Ramos (cell line): ENCODE results near the gene NCEH1.

Experiments used
- in situ Hi-C: fragments of 300-500 bp; cut with MboI; formaldehyde crosslinking; loops from one replicate; pipeline ENCODE4 v1.14.3; 2022; ENCODE audit warnings: low sequenced_read_pairs; ENCODE audit not compliant: unreplicated experiment

NCEH1 gene

GRCh38 chr3:172649987-172650386 is 60.9 kb downstream of the NCEH1 start:
- in situ Hi-C loops: no loop called here

DNA sequence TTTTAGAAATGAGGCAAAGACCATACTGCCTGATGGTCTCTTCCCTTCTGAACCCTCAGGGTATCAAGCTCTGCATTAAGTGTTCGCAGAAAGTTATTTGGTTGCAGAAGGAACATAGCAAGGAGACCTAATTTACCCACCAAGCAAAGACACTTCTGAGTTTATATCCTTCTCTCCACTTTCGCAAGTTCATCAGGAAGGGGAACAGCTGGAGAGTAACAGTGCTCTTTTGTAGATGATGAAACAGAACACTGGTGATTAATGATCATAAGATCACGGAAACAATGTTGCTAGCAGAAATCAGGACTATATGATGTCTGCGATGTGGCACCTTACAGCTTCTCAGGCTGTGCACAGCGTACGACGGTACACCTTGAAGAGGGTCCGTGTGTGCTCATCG is 62.1 kb downstream of the NCEH1 start:
- in situ Hi-C loops: no loop called here

- in situ Hi-C loops: no loop called here
Measured at GRCh38 chr3:172647823-172648222, 63.0 kb downstream of the NCEH1 start.

DNA sequence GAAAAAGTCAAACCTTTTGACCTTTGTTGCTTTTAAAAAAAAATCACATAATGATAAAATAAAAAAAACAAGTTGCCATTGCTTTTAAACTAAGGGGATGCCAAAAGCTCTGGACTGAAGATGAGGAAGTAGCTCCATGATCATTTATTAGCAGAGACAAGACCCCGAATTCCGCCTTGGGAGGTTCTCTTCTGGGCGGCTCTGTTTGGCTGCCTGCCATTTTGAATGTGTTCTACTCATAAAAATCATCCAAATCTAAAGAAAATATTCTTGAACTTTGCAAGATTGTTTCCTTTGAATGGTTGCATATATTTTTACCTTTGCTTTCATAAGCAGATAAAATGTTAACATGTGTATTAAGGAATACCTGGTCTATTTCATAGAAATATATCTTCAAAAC is 63.8 kb downstream of the NCEH1 start:
- in situ Hi-C loops: no loop called here

GRCh38 chr3:172646439-172647015 is 64.3 kb downstream of the NCEH1 start:
- in situ Hi-C loops: no loop called here

- in situ Hi-C loops: no loop called here
Measured at GRCh38 chr3:172644258-172644657, 66.6 kb downstream of the NCEH1 start.

GRCh38 chr3:172643506-172644179 is 67.2 kb downstream of the NCEH1 start:
- in situ Hi-C loops: no loop called here

GRCh38 chr3:172641291-172641690 is 69.6 kb downstream of the NCEH1 start:
- in situ Hi-C loops: no loop called here

GRCh38 chr3:172640751-172641150 is 70.1 kb downstream of the NCEH1 start:
- in situ Hi-C loops: no loop called here

GRCh38 chr3:172635588-172635987 is 75.3 kb downstream of the NCEH1 start:
- in situ Hi-C loops: no loop called here

DNA sequence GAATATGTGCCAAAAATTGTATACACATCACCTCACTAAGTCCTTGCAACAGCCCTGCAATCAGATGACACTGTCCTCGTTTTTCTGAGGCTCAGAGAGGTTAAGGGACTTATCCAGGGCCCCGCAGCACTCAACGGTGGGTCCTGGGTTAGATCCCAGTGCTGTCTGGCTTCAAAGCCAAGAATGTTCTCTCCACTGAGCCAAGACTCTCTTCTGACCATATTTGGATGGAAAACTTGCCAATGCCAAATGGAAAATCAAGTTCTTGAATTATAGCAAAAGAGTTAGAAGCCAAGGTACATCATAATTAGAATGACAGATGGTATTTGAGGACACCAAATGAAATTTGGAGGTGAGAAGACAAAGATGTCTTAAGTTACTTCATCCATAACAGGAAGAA is 75.9 kb downstream of the NCEH1 start:
- in situ Hi-C loops: no loop called here

DNA sequence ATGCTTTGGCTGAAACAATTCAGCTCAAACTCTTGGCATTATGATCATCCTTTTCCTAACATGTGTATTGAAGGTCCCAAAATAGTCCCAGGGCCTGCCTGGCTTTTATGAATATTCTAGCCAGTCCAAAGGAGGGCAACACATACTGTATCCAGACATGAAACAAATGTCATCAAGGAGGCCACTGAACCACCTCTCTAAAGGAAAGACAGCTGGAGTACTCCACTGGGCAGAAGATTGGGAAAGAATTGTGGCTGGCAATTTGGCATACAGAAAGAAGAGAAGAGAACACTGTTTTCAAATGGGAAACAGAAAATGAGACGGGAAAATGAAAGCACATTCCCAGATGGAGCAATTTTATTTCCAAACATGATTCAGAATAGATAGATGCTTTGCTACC is 80.6 kb downstream of the NCEH1 start:
- in situ Hi-C loops: no loop called here

GRCh38 chr3:172629470-172629869 is 81.4 kb downstream of the NCEH1 start:
- in situ Hi-C loops: no loop called here

DNA sequence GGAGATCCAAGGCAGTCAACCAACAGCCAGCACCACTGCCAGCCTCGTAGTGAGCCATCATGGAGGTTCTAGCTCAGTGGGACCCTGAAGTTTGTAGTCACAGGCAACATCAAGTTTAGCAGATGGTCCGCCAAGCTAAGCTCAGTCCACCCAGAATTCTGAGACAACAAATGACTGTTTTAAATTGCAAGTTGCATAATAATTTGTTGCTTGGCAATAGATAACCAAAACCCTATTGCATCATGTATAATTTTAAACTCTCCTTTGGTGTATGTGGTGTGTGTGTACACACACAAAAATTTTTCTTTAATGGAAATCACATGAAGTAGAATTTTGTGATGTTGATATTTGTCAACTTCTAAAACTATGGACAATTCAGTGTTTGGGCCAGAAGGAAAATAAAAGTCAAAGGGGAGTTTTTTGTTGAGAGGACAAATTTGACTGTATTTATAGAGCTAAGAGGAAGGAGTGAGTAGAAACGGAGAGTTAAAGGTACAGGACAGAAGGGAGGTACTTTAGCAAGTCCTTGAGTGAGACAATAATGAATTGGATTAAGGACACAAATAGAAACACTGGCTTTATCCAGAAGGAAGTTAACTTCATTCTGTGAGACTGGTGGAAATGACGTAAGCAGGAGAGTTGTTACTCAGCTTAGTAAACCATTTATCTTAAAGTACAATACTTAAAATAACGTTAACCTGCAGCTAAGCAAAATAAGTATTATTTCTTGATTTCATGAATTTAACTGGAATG is 83.6 kb downstream of the NCEH1 start:
- in situ Hi-C loops: no loop called here

- in situ Hi-C loops: no loop called here
Measured at GRCh38 chr3:172626021-172626640, 84.7 kb downstream of the NCEH1 start.

DNA sequence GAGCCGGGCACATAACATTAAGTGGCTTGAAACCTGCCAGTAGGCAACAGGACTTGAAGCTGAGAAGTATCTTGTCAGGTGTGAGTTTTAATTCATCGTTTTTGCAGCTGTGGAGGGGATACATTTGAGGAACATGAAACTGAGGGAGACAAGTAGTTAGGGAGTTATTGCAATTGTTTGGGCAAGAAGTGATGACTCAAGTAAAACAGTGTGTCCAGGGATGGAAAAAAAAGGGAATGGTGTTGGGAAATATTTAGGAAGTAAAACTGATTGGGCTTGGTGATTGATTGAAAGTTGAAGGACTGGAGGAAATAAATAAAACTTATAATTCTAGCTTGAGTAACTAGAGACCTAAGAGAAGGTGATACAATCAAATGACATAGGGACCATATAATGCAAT is 85.5 kb downstream of the NCEH1 start:
- in situ Hi-C loops: no loop called here

DNA sequence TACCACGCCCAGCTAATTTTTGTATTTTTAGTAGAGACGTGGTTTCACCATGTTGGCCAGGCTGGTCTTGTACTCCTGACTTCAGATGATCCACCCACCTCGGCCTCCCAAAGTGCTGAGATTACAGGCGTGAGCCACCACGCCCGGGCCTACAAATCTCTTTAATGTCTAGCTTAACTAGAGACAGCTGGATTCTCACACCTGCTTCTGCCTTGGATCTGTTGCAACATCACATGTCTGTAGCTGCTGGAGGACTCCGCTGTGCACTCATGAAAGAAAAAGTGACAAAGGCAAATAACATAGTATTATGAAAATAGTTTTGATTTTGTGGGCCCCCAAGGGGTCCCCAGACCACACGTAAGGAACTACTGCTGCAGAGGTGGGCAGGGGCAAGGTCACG is 85.9 kb downstream of the NCEH1 start:
- in situ Hi-C loops: no loop called here

DNA sequence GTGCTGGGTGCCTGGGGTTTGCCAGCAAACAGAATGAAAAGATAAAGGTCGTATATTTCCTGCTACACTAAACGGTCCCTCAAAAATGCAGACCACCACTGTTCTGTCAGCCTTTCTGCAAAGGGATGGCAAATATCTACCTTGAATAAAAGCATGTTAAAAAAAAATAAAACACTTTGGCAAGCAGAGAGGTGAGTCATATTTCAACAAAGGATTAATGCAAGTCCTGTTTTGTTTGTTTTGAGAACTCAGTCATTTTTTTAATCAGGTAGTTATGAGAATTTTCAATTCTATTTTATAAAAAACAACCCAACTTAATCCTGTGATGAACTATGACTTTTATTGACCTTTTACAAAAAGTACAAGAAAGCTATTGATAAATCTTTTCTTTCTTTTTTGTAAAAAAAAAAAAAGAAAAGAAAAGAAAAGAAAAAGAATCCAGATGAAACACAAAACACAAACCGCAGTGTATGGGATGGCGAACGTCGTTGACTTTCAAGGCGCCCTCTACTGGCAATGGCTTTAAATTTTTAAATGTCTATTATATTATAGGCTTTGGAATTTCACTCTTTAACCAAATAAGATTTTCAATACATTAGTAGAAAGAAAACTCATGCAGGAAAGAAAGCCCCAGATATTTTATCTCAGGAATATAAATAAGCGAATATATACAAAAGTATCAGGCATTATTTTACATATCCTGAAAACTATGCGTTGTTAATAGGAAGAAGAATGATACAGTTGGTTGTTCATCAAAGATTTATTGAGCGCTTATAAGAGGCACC is 87.8 kb downstream of the NCEH1 start:
- in situ Hi-C loops: no loop called here

- in situ Hi-C loops: no loop called here
Measured at GRCh38 chr3:172622156-172622555, 88.7 kb downstream of the NCEH1 start.

GRCh38 chr3:172617976-172618375 is 92.9 kb downstream of the NCEH1 start:
- in situ Hi-C loops: no loop called here
